ENCODE results near the gene PARD3.

GRCh38 chr10:34467364-34467763 is 347.7 kb downstream of the PARD3 start:
- TF ChIP-seq POLR2A (IDR thresholded peaks at IDR 0.05) = no peak
- TF ChIP-seq CTCF (IDR thresholded peaks at IDR 0.05) = no peak
